ENCODE data around the gene GNPTAB.
"Not testable (repeated sequence)": the region's sequence is repeated elsewhere in the genome, so short reads cannot be mapped to it uniquely, and the experiment has no call there.

Gene GNPTAB

GRCh38 chr12:101876322-101876860, 45.6 kb upstream of the GNPTAB start:
- Histone ChIP-seq H2AFZ (peak overlapping the region; percentile 97), H3K36me3 (ENCODE audit: control insufficient read depth, insufficient read depth, low read length) (no peaks in the 10 kb centered on the region), H3K4me2 (ENCODE audit: low read length) (peak overlapping the region; percentile 91), H3K4me1 (peaks cover 6% of the 10 kb centered on the region), H3K9me3 (ENCODE audit: control insufficient read depth, low read length) (no peaks in the 10 kb centered on the region), H3K9ac (no peak overlapping the region), H3K27ac (peak overlapping the region; percentile 97), H3K4me3 (ENCODE audit: low read depth, low read length) (peak overlapping the region; percentile 83), H3K27me3 (ENCODE audit: control insufficient read depth, insufficient read depth, low read length) (no peaks in the 10 kb centered on the region), H3K79me2 (peaks cover 10% of the 10 kb centered on the region)
- TF ChIP-seq CTCF (IDR thresholded peaks at IDR 0.05): no peak

GRCh38 chr12:101875162-101875561, 44.4 kb upstream of the GNPTAB start:
- Histone ChIP-seq H3K79me2 (peaks cover 10% of the 10 kb centered on the region), H3K27me3 (ENCODE audit: control insufficient read depth, insufficient read depth, low read length) (no peaks in the 10 kb centered on the region), H3K4me2 (ENCODE audit: low read length) (no peak overlapping the region), H3K4me1 (peaks cover 6% of the 10 kb centered on the region), H3K9me3 (ENCODE audit: control insufficient read depth, low read length) (no peaks in the 10 kb centered on the region), H3K4me3 (ENCODE audit: low read depth, low read length) (no peak overlapping the region), H2AFZ (no peak overlapping the region), H3K36me3 (ENCODE audit: control insufficient read depth, insufficient read depth, low read length) (no peaks in the 10 kb centered on the region), H3K9ac (no peak overlapping the region), H3K27ac (peak overlapping the region; percentile 97)
- TF ChIP-seq CTCF (IDR thresholded peaks at IDR 0.05): no peak

- Histone ChIP-seq H3K9me3 (ENCODE audit: control insufficient read depth, low read length) (no peaks in the 10 kb centered on the region), H3K4me2 (ENCODE audit: low read length) (no peak overlapping the region), H3K79me2 (no peaks in the 10 kb centered on the region), H3K27me3 (ENCODE audit: control insufficient read depth, insufficient read depth, low read length) (no peaks in the 10 kb centered on the region), H3K36me3 (ENCODE audit: control insufficient read depth, insufficient read depth, low read length) (no peaks in the 10 kb centered on the region), H2AFZ (no peak overlapping the region), H3K27ac (no peak overlapping the region), H3K4me1 (peaks cover 13% of the 10 kb centered on the region), H3K9ac (no peak overlapping the region), H3K4me3 (ENCODE audit: low read depth, low read length) (no peak overlapping the region)
- no peak for TF ChIP-seq CTCF (IDR thresholded peaks at IDR 0.05)
Observed at GRCh38 chr12:101870925-101871324, 40.2 kb upstream of the GNPTAB start.

- H3K4me3 ChIP-seq (ENCODE audit: low read depth, low read length); H3K36me3 ChIP-seq (ENCODE audit: control insufficient read depth, insufficient read depth, low read length); H3K27me3 ChIP-seq (ENCODE audit: control insufficient read depth, insufficient read depth, low read length); H3K4me2 ChIP-seq (ENCODE audit: low read length); H3K79me2 ChIP-seq; H2AFZ ChIP-seq; H3K9ac ChIP-seq; H3K9me3 ChIP-seq (ENCODE audit: control insufficient read depth, low read length): not testable (repeated sequence)
- peak overlapping the region; percentile 97 for H3K27ac ChIP-seq
- peaks cover 20% of the 10 kb centered on the region for H3K4me1 ChIP-seq
Observed at GRCh38 chr12:101867619-101868018, 36.9 kb upstream of the GNPTAB start.

- H3K36me3 ChIP-seq (ENCODE audit: control insufficient read depth, insufficient read depth, low read length): no peaks in the 10 kb centered on the region
- TF ChIP-seq CTCF (IDR thresholded peaks at IDR 0.05): no peak
- no peaks in the 10 kb centered on the region for H3K9me3 ChIP-seq (ENCODE audit: control insufficient read depth, low read length)
- no peaks in the 10 kb centered on the region for H3K79me2 ChIP-seq
- H3K27me3 ChIP-seq (ENCODE audit: control insufficient read depth, insufficient read depth, low read length): no peaks in the 10 kb centered on the region
- no peak overlapping the region for H3K9ac ChIP-seq
- H2AFZ ChIP-seq: peak overlapping the region; percentile 77
- H3K4me2 ChIP-seq (ENCODE audit: low read length): no peak overlapping the region
- H3K4me1 ChIP-seq: peaks cover 20% of the 10 kb centered on the region
- H3K4me3 ChIP-seq (ENCODE audit: low read depth, low read length): no peak overlapping the region
- H3K27ac ChIP-seq: peak overlapping the region; percentile 97
Observed at GRCh38 chr12:101866615-101867373, 36.0 kb upstream of the GNPTAB start.
